Measurements from ENCODE around the gene FADS3.

DNA sequence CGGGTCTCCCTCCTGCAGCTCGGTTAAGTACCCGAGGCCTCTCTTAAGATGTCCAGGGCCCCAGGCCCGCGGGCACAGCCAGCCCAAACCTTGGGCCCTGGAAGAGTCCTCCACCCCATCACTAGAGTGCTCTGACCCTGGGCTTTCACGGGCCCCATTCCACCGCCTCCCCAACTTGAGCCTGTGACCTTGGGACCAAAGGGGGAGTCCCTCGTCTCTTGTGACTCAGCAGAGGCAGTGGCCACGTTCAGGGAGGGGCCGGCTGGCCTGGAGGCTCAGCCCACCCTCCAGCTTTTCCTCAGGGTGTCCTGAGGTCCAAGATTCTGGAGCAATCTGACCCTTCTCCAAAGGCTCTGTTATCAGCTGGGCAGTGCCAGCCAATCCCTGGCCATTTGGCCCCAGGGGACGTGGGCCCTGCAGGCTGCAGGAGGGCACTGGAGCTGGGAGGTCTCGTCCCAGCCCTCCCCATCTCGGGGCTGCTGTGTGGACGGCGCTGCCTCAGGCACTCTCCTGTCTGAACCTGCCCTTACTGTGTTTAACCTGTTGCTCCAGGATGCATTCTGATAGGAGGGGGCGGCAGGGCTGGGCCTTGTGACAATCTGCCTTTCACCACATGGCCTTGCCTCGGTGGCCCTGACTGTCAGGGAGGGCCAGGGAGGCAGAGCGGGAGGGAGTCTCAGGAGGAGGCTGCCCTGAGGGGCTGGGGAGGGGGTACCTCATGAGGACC lies 25.0 kb downstream of the FADS3 start:
- no peak for TF ChIP-seq POLR2A (IDR thresholded peaks at IDR 0.05)
- TF ChIP-seq, protein P1, sequence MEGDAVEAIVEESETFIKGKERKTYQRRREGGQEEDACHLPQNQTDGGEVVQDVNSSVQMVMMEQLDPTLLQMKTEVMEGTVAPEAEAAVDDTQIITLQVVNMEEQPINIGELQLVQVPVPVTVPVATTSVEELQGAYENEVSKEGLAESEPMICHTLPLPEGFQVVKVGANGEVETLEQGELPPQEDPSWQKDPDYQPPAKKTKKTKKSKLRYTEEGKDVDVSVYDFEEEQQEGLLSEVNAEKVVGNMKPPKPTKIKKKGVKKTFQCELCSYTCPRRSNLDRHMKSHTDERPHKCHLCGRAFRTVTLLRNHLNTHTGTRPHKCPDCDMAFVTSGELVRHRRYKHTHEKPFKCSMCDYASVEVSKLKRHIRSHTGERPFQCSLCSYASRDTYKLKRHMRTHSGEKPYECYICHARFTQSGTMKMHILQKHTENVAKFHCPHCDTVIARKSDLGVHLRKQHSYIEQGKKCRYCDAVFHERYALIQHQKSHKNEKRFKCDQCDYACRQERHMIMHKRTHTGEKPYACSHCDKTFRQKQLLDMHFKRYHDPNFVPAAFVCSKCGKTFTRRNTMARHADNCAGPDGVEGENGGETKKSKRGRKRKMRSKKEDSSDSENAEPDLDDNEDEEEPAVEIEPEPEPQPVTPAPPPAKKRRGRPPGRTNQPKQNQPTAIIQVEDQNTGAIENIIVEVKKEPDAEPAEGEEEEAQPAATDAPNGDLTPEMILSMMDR (IDR thresholded peaks at IDR 0.05) = no peak
